Upper lobe of left lung (tissue), 4 donors: Measurements from ENCODE around the gene CNN1.

ENCODE experiments used
- CTCF ChIP-seq, 6 experiments: fragments of 450-650 bp in 4 of 6; fragments of 200-600 bp in 2 of 6; sonication (generic) in 2 of 6; IDR thresholded peaks; one replicate each; pipeline ENCODE4 v1.5.1; 2016 to 2019; ENCODE audit warnings: antibody characterized with exemption in 6 of 6
- EP300 ChIP-seq, 4 donors: sonication (generic); formaldehyde crosslinking; IDR thresholded peaks; one replicate each; pipeline ENCODE4 v1.5.1; 2017; ENCODE audit warnings: antibody characterized with exemption in 4 of 4, control low read depth in 2 of 4
- POLR2A ChIP-seq, 4 donors: fragments of 450-650 bp; IDR thresholded peaks; one replicate each; pipeline ENCODE4 v1.5.1; 2016 to 2017; ENCODE audit warnings: antibody characterized with exemption in 4 of 4, mild to moderate bottlenecking in 2 of 4
- POLR2AphosphoS5 ChIP-seq, 2 donors: sonication (generic); formaldehyde crosslinking; IDR thresholded peaks; one replicate each; pipeline ENCODE4 v1.5.1; 2017; ENCODE audit warnings: antibody characterized with exemption in 2 of 2

GRCh38 chr19:11574689-11575088 lies 36.0 kb downstream of the CNN1 start:
- no peak for TF ChIP-seq CTCF (IDR thresholded peaks at IDR 0.05)
- no peak for TF ChIP-seq POLR2A (IDR thresholded peaks at IDR 0.05)
- no peak for TF ChIP-seq EP300 (IDR thresholded peaks at IDR 0.05)
- TF ChIP-seq POLR2AphosphoS5 (IDR thresholded peaks at IDR 0.05) = no peak
